GOT3 (cell line): ENCODE results near the gene DOK4.

ENCODE experiments used
- DNase-seq: peaks from one replicate; lab custom pipeline; 2025; ENCODE audit warnings: mixed read lengths; lab: John Stamatoyannopoulos, UW

The DOK4 gene

GRCh38 chr16:57485916-57486857 is at the start of gene DOK4:
Gene DOK4, minus strand, starts transcription at chr16:57486493. Its CDS starts 6,986 bp downstream, at chr16:57479507.
- DNase-seq: no peak

DNA sequence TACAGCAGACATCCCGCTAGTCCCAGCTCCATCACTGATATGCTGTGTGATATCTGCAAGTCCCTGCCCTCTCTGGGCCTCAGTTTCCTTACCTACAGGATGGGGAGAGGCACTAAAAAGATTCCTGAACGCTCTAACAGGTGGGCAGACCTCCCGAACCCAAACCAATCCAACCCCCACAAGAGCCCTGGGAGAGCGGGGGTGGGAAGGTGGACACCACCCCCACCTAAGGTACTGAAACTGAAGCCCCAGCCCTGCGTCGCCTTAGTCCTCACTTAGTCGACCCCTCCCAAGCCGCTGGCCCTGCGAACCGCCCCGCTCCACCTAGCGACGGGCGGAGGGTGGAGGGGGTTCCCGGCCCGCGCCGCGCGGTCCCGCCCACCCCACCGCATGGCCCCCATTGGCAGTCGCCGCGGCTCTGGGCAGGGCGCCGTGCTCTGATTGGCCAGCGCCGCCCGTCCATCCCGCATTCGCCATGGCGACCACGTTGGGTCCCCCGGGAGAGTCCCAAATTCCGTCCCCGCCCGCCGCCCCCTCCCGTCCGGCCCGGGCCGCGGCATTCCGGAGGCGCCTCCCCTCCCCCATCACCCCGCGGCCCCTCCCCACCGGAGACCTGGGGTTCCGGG is 49.5 kb upstream of the DOK4 start:
- DNase-seq: peak; percentile 74

DNA sequence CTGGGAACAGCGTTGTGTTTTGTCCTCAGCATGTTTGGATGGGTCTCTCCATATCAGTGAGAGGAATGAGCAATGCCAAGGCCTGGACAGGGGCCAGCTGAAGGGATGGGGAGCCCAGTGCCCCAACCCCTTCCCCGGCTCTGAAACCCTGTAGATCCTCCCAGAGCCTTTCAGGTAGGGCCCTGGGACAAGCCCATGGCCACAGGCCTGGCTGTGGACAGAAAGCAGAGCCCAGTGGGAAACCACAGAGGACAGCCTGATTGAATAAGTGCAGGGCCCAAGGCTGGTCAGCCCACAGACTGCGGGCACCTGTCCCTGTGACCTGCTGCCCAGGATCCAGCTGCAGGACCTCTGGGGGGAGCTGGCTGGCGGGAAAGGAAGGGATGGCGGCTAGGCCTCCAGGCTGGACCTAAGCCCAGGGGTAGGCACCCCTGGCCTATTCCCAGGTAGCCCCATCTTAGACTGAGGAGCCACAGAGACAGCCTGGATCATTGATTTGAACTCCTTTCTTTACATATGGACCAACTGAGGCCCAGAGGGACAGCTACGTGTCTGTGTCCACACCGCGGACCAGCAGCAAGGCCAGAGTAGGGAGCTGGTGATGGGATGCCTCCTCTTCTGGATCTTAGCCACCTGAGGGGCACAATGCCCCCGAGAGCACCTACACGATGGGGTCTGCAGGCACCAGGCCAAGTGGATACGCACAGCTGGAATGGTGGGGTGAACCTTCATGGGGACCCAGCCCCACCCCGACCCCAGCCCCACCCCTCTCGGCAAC is 48.8 kb upstream of the DOK4 start:
- DNase-seq: no peak

GRCh38 chr16:57534337-57534880 is 48.1 kb upstream of the DOK4 start:
- no peak for DNase-seq

GRCh38 chr16:57533431-57534336 is 47.4 kb upstream of the DOK4 start:
- no peak for DNase-seq

- no peak for DNase-seq
Measured at GRCh38 chr16:57532266-57532625, 46.0 kb upstream of the DOK4 start.

GRCh38 chr16:57531635-57532265 is 45.5 kb upstream of the DOK4 start:
- DNase-seq: no peak

DNA sequence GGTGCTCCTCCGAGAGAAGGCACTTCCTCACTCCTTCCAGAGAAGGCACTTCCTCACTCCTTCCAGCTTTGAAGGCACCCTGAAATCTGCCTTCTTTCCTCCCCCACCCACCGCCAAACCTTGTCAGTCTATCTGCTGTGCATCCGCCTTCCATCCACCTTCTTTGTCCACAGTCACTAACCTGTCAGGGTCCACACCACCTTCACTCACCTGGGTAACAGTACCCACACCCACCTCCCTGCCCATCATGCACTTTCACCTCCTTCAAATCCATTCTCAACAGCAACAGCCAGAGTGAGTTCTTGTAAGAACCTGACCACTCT is 44.9 kb upstream of the DOK4 start:
- DNase-seq: no peak

DNA sequence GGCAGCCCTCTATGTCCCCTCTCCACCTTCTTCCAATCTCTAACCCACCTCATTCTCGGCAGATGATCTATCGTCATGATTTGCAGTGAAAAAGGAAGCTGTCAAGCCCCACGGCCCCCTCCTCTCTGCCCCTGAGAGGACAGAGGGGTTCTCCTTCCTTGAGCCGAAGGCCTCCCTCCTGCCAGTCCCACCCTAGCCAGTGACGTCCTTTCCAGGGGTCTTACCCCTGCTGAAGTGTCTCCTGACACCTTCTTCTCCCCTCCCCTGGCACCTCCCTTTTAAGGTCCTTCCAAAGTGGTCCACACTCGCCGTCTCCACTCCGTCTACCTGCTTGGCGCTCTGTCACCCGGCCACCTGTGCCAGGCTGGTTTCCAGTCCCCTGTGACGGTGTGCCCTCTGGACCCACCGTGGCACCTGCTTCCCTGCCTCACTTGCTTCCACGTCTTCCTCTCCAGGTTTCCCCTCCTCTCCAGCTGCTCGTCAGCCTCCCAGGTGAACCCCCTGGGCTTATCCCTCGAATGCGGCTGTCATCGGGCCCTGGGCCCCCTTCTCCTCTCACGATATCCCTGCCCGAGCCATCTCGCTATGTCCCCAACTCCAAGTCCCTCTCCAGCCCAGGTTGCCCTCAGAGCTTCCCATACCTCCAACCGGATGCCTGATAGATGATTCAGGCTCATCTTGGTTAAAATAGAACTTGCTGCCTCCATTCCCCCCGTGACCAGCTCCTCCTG is 44.4 kb upstream of the DOK4 start:
- no peak for DNase-seq

GRCh38 chr16:57530104-57530521 is 43.8 kb upstream of the DOK4 start:
- no peak for DNase-seq

DNA sequence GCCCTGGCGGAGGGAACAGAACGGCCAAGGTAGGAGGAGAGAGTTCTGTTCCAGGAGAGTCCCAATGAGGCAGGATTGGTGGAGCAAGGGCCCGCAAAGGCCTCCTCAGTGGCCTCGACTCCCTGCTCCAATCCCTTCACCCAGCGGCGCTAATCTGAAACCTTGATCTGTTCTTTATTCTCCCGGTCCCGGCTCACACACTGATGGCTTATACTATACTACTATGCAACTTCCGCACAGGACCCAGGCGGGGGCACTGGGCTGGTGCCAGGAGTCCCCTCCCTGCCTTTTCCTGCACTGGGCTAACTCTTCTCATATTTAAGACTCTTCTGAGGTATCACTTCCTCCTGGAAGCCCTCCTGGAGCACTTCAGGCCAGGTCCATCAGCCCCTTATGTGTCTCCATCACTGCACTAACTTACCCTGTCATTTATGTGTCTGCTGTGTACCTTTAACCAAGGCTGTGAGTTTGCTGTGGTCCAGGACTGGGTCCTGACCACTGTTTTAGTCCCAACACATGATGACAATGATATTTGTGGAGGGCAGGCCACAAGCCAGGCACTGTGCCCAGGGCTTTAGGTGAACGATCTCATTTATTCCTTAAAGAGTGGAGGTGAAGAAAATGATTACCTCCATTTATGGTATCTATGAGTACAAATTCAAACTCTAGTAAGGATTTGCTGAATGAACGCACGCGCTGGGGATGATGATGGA is 43.3 kb upstream of the DOK4 start:
- no peak for DNase-seq

- DNase-seq: no peak
Measured at GRCh38 chr16:57528499-57529390, 42.5 kb upstream of the DOK4 start.

DNA sequence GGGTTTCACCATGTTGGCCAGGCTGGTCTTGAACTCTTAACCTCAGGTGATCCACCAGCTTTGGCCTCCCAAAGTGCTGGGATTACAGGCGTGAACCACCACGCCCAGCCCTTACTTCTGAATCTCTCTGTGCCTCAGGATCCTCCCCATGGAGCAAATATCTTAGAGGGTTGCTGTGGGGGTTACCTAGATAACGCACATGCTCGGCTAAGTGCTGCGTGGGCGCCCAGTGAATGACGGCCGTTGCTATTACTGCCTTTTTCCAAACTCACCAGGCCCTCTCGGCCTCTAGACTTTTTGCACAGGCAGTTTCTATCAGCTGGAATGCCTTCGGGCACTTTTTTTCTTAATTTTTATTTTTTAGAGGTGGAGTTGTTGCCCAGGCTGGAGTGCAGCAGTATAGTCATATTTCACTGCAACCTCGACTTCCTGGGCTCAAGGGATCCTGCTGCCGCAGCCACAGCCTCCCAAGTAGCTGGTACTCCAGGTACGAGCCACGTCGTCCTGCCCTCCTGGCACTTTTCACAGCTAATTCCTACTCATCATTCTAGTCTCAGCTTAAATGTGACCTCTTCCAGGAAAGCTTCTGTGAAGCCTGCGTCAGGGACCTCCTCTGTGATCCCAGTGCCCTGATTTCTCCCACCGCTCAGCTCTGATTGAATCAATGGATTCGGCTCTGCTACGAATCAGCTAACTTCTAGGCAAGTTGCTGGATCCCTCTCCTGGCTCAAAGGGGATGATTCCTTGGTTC is 41.5 kb upstream of the DOK4 start:
- no peak for DNase-seq

- DNase-seq: no peak
Measured at GRCh38 chr16:57527027-57527426, 40.7 kb upstream of the DOK4 start.

GRCh38 chr16:57526498-57526897 is 40.2 kb upstream of the DOK4 start:
- DNase-seq: no peak

DNA sequence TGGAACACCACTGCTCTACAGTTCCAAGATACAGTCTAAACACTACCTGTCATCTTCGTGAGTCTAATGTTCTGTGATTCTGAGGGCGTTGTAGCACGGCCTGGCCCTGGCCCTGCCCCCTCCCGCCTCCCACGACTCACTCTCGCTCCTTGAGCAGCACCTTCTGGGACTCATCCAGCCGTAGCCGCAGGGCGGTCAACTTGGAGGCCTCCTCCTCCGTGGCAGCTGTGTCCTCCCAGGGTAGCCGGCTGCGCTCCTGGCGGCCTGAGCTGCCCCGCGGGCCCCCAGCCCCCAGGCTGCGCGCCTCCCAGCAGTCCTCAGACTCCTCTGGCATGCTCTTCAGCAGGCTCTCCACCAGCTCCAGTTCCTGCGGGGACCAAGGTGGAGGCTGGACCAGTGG is 39.5 kb upstream of the DOK4 start:
- DNase-seq: no peak

GRCh38 chr16:57522960-57523359 is 36.7 kb upstream of the DOK4 start:
- DNase-seq: no peak
